ENCODE results near the gene OGFRL1. TPM values are rescaled to one million over a fixed set of nuclear protein-coding genes. Genes with fewer than 3 reads are reported as not detected.
A peak's percentile ranks its signal among the peaks of the same experiment; 100 is the strongest.

OGFRL1 gene
- total and polyA plus RNA-seq, 8 donors: 12.4 to 28.9 (median 14.7) TPM

GRCh38 chr6:71284785-71285184 lies 3.8 kb upstream of the OGFRL1 start:
- Histone ChIP-seq H3K36me3 (no peaks in the 10 kb centered on the region), H3K9me3 (no peaks in the 10 kb centered on the region), H3K27ac (no peak overlapping the region), H3K27me3 (no peaks in the 10 kb centered on the region), H3K4me1 (peaks cover 6 to 21% of the 10 kb centered on the region in 2 donors), H3K4me3 (no peak overlapping the region)
- TF ChIP-seq, protein P1, sequence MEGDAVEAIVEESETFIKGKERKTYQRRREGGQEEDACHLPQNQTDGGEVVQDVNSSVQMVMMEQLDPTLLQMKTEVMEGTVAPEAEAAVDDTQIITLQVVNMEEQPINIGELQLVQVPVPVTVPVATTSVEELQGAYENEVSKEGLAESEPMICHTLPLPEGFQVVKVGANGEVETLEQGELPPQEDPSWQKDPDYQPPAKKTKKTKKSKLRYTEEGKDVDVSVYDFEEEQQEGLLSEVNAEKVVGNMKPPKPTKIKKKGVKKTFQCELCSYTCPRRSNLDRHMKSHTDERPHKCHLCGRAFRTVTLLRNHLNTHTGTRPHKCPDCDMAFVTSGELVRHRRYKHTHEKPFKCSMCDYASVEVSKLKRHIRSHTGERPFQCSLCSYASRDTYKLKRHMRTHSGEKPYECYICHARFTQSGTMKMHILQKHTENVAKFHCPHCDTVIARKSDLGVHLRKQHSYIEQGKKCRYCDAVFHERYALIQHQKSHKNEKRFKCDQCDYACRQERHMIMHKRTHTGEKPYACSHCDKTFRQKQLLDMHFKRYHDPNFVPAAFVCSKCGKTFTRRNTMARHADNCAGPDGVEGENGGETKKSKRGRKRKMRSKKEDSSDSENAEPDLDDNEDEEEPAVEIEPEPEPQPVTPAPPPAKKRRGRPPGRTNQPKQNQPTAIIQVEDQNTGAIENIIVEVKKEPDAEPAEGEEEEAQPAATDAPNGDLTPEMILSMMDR (IDR thresholded peaks at IDR 0.05): no peak
- intact Hi-C loops (cut with DNase I): no loop called here
- DNase-seq (no peak), ATAC-seq (no peak)

- Histone ChIP-seq H3K27ac (peak overlapping the region; percentile 91 to 98), H3K36me3 (no peaks in the 10 kb centered on the region), H3K27me3 (no peaks in the 10 kb centered on the region), H3K9me3 (no peaks in the 10 kb centered on the region), H3K4me3 (no peak overlapping the region), H3K4me1 (peaks cover 6 to 43% of the 10 kb centered on the region in 2 donors)
- peak; percentile 26 for ATAC-seq
- TF ChIP-seq, protein P1 (IDR thresholded peaks at IDR 0.05): no peak
- peak in 1 of 4 donors; percentile 54 for DNase-seq
- intact Hi-C loops (cut with DNase I): no loop called here
Measured at GRCh38 chr6:71287038-71287437, 1.6 kb upstream of the OGFRL1 start.

DNA sequence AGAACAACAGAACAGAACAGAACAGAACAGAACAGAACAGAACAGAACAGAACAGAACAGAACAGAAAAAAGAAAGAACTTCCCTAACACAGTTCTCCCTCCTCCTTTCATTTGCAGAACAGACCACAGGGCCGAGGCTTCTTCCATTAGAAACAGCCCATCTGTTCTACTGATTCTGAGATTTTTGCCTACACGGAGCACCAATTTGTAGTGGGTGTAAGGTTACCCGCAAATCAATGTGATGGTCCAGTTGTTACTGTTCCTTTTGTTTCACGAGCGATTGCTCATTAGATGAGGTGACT lies 734 bp upstream of the OGFRL1 start:
- DNase-seq (peak in 1 of 4 donors; percentile 14), ATAC-seq (peak; percentile 8)
- Histone ChIP-seq H3K27me3 (no peaks in the 10 kb centered on the region), H3K9me3 (no peaks in the 10 kb centered on the region), H3K36me3 (no peaks in the 10 kb centered on the region), H3K4me1 (peaks cover 6 to 50% of the 10 kb centered on the region in 2 donors), H3K4me3 (peak overlapping the region; percentile 77 to 78), H3K27ac (peak overlapping the region; percentile 91 to 98)
- TF ChIP-seq, protein P1 (IDR thresholded peaks at IDR 0.05): no peak
- intact Hi-C loops (cut with DNase I): no loop called here

DNA sequence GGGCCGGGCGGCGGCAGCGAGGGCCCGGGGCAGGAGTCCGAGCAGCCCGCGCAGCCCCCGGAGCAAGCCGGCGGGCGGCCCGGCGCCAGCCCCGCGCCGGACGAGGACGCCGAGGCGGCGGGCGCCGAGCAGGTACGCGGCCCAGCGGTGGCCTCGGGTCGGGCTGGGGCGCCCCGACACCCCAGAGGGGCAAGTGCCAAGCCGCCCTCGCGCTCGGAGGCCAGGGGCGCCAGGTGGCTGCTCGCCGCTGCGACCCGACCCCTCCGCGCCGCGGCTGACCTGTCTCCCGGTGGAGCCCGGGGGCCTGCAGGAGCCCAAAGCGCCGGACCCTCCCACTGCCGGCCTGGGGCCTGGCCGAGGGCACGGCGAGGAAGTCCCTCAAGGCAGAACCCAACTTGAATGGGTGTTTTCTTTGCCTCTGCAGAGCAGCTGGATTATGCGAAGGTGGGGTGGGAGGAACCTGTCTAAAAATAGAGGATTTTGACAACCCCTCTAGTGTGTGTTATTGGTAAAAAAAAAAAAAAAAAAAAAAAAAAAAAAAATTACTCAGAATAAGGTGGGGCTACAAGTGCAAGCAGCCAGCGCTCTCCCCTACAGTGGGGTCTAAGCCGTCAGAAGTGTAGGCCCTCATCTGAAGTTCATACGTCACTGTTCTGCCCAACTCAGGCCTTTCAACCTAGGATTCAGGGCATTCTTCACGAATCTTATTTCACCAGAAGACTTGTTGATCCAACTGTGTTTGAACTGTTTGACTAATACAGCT lies 609 bp downstream of the OGFRL1 start:
- Histone ChIP-seq H3K9me3 (no peaks in the 10 kb centered on the region), H3K4me3 (peak overlapping the region; percentile 77 to 78), H3K27me3 (no peaks in the 10 kb centered on the region), H3K4me1 (peaks cover 6 to 61% of the 10 kb centered on the region in 2 donors), H3K36me3 (peaks cover 0 to 11% of the 10 kb centered on the region in 2 donors), H3K27ac (peak overlapping the region; percentile 91 to 98)
- intact Hi-C loops (cut with DNase I): no loop called here
- DNase-seq (peak in 3 of 4 donors; percentile 43 to 90 (median 46)), ATAC-seq (peak; percentile 12)
- TF ChIP-seq, protein P1 (IDR thresholded peaks at IDR 0.05): no peak

- TF ChIP-seq, protein P1 (IDR thresholded peaks at IDR 0.05): no peak
- peak overlapping the region in 1 of 2 donors; percentile 98 for H3K27ac ChIP-seq
- no peaks in the 10 kb centered on the region for H3K27me3 ChIP-seq
- ATAC-seq (no peak), DNase-seq (no peak)
- H3K36me3 ChIP-seq: peaks cover 0 to 17% of the 10 kb centered on the region in 2 donors
- intact Hi-C loops (cut with DNase I): no loop called here
- no peaks in the 10 kb centered on the region for H3K9me3 ChIP-seq
- peak overlapping the region; percentile 77 to 78 for H3K4me3 ChIP-seq
- H3K4me1 ChIP-seq: peaks cover 6 to 66% of the 10 kb centered on the region in 2 donors
Measured at GRCh38 chr6:71289802-71290175, 1.2 kb downstream of the OGFRL1 start.

All from left lung (tissue), 10 donors.